DND-41 (cell line): ENCODE data around the gene ASIC2.

Experiments
- CTCF ChIP-seq: IDR thresholded peaks from 2 replicates; pipeline ENCODE4 v1.5.1; 2012; ENCODE audit warnings: borderline replicate concordance, low read length, moderate library complexity, mild to moderate bottlenecking; ENCODE audit not compliant: poor library complexity, severe bottlenecking; ENCODE audit errors: extremely low read depth
- EZH2 ChIP-seq: IDR thresholded peaks from 3 replicates; pipeline ENCODE4 v1.6.1; 2012; ENCODE audit warnings: borderline replicate concordance, low read depth, mild to moderate bottlenecking, moderate library complexity, low read length, inconsistent platforms; ENCODE audit not compliant: severe bottlenecking

GRCh38 chr17:33204156-33204555 is 88.9 kb downstream of the ASIC2 start:
- TF ChIP-seq CTCF (no peak), EZH2 (no peak)
